Measurements from ENCODE around the gene ZNF133. TPM values are rescaled to one million over a fixed set of nuclear protein-coding genes. Genes with fewer than 3 reads are reported as not detected.

ZNF133 gene
- total and polyA plus RNA-seq, 2 donors (not counting 3 experiments of a cell fraction or from before 2014, with no cell fraction given) = 11.1 to 13.8 TPM

- Histone ChIP-seq H3K4me3 (replicated peaks in 1 of 3; ENCODE audit: insufficient read depth in 1 of 3, low read depth in 1 of 3, low read length in 3 of 3) (no peak overlapping the region), H4K20me1 (replicated peaks; ENCODE audit: control insufficient read depth, extremely low read depth, insufficient read depth, low read length) (no peaks in the 10 kb centered on the region), H3K36me3 (ENCODE audit: control insufficient read depth in 2 of 2, extremely low read depth in 1 of 2, insufficient read depth in 2 of 2, low read length in 2 of 2) (no peaks in the 10 kb centered on the region), H3K9ac (replicated peaks; ENCODE audit: extremely low read depth, insufficient read depth, low read length) (no peak overlapping the region), H3K9me3 (replicated peaks; ENCODE audit: control insufficient read depth, insufficient read depth, low read length) (no peaks in the 10 kb centered on the region), H3K9me1 (replicated peaks; ENCODE audit: control insufficient read depth, extremely low read depth, insufficient read depth, low read length) (no peaks in the 10 kb centered on the region), H3K4me1 (ENCODE audit: control insufficient read depth, extremely low read depth, insufficient read depth, low read length) (no peaks in the 10 kb centered on the region), H2AFZ (ENCODE audit: low read depth, low read length) (no peak overlapping the region), H3K27me3 (ENCODE audit: control insufficient read depth in 2 of 2, insufficient read depth in 2 of 2, low read length in 2 of 2) (peaks cover 17 to 25% of the 10 kb centered on the region in 2 experiments), H3K4me2 (ENCODE audit: insufficient read depth, low read length) (no peak overlapping the region), H3K79me2 (ENCODE audit: control insufficient read depth, insufficient read depth, low read length) (no peaks in the 10 kb centered on the region), H3K27ac (ENCODE audit: insufficient read depth, low read depth, low read length) (no peak overlapping the region)
- intact Hi-C loops (cut with micrococcal nuclease) (loop anchor here (5.0 kb wide), 2 partner anchors 322 to 777 kb away; no protein-coding TSS in a partner anchor), dilution Hi-C loops (cut with MboI; ENCODE audit: extremely low pct_ligation_motif_present, low sequenced_read_pairs) (no loop called here)
- no TSS peak for BruUV-seq (replicated peaks)
- CTCF ChIA-PET = interaction anchor here (1.0 kb wide), 1 partner anchor 106 kb away, joined by 3 read pairs; no protein-coding TSS in a partner anchor
- POLR2A ChIA-PET = no interaction called here
- no peak for TF ChIP-seq POLR2AphosphoS5 (IDR thresholded peaks at IDR 0.05; ENCODE audit: insufficient read depth, low read depth, low read length)
- TF ChIP-seq GATA2 (IDR thresholded peaks at IDR 0.05; ENCODE audit: insufficient read depth, insufficient read length, low read depth, low read length) = no peak
- no peak for TF ChIP-seq JUN (IDR thresholded peaks at IDR 0.05; ENCODE audit: borderline replicate concordance, insufficient read depth, insufficient read length, low read depth)
- no peak for TF ChIP-seq CTCF (IDR thresholded peaks at IDR 0.05; ENCODE audit: extremely low read depth in 1 of 2, insufficient read depth in 1 of 2, low read depth in 1 of 2, low read length in 2 of 2)
- no peak for TF ChIP-seq MYC (IDR thresholded peaks at IDR 0.05; ENCODE audit: low read depth, low read length)
- TF ChIP-seq EZH2 (IDR thresholded peaks at IDR 0.05; ENCODE audit: borderline replicate concordance, low read depth, low read length, severe bottlenecking) = no peak
- TF ChIP-seq FOS (IDR thresholded peaks at IDR 0.05; ENCODE audit: borderline replicate concordance, insufficient read depth, low read length) = no peak
- no peak for TF ChIP-seq MAX (IDR thresholded peaks at IDR 0.05; ENCODE audit: insufficient read depth, insufficient read length)
- no peak for TF ChIP-seq POLR2A (IDR thresholded peaks at IDR 0.05; ENCODE audit: low read depth, low read length)
- FAIRE-seq (no peak), DNase-seq (ENCODE audit: low read depth, low spot score) (no peak)
Observed at GRCh38 chr20:18279242-18279641, 9.1 kb upstream of the ZNF133 start.

Data from endothelial cell of umbilical vein (primary cell).